H1 (cell line): ENCODE data around the gene PIGL. TPM values are rescaled to one million over a fixed set of nuclear protein-coding genes. Genes with fewer than 3 reads are reported as not detected.

ENCODE experiments used
- MAX ChIP-seq: IDR thresholded peaks from 2 replicates; pipeline ENCODE4 v1.6.1; 2012; ENCODE audit warnings: inconsistent platforms
- RXRA ChIP-seq: IDR thresholded peaks from 2 replicates; pipeline ENCODE4 v1.6.1; 2011; ENCODE audit warnings: low read depth, mild to moderate bottlenecking, low read length, moderate library complexity; ENCODE audit not compliant: insufficient read depth
- SRF ChIP-seq: IDR thresholded peaks from 2 replicates; pipeline ENCODE4 v1.6.1; 2011; ENCODE audit warnings: mild to moderate bottlenecking, low read depth, low read length, moderate library complexity
- TBP ChIP-seq: IDR thresholded peaks from 2 replicates; pipeline ENCODE4 v1.6.1; 2011; ENCODE audit warnings: low read depth, low read length, improper control_type of control experiment
- USF2 ChIP-seq: IDR thresholded peaks from 2 replicates; pipeline ENCODE4 v1.6.1; 2011; ENCODE audit warnings: low read length, improper control_type of control experiment
- polyA plus RNA-seq, 7 experiments: library from polyadenylated mRNA; depleted of rRNA in 3 of 7; stranded (reverse) in 5 of 7; unstranded in 2 of 7; fragments of >200 nt in 5 of 7; fragments of 200-250 nt in 2 of 7; gene quantifications; 1 replicate in 5 of 7; 2 replicates in 1 of 7; 4 replicates in 1 of 7; pipeline versions ENCODE4 v1.2.1 to v1.2.3, GENCODE V29; 2011 to 2013; ENCODE audit warnings: missing spikeins in 2 of 7, mixed read lengths in 2 of 7
- total RNA-seq: library from RNA; stranded (reverse); fragmentation: NEBNext Ultra II Directional; extraction: Animal tissue kit (Norgen Biotek cat#: 25700); gene quantifications from 2 replicates; pipeline ENCODE4 v1.2.1, GENCODE V29; 2021

PIGL gene
- total and polyA plus RNA-seq, 2 of the 8 experiments (the other 6 are each of a cell fraction or from before 2014, with no cell fraction given): 28.4 to 30.8 TPM

- TF ChIP-seq TBP (no peak), SRF (no peak), MAX (no peak), RXRA (no peak), USF2 (no peak)
Measured at GRCh38 chr17:16262201-16262600, 45.2 kb downstream of the PIGL start (continued).
